A549 (cell line): ENCODE measurements around the gene CARD11.

Experiments used
- CEBPB ChIP-seq, 2 experiments: fragments of >200 bp in 1 of 2; sonication (Bioruptor Twin) in 1 of 2; formaldehyde crosslinking in 1 of 2; IDR thresholded peaks; 2 replicates each; pipeline ENCODE4 v1.6.1; 2012 to 2016
- CTCF ChIP-seq: fragments of >200 bp; sonication (Bioruptor Twin); formaldehyde crosslinking; IDR thresholded peaks from 3 replicates; pipeline ENCODE4 v1.5.1; 2016
- EP300 ChIP-seq, 2 experiments: fragments of >200 bp; sonication (Bioruptor Twin); formaldehyde crosslinking; IDR thresholded peaks; 2 replicates in 1 of 2; 3 replicates in 1 of 2; pipeline ENCODE4 v1.6.1; 2016 to 2017
- FOSL2 ChIP-seq, 2 experiments: fragments of 450-650 bp in 1 of 2; fragments of >200 bp in 1 of 2; sonication (Bioruptor Twin) in 1 of 2; formaldehyde crosslinking; IDR thresholded peaks; 2 replicates each; pipeline versions ENCODE4 v1.5.0 to v1.6.1; 2016 to 2020; ENCODE audit warnings: mild to moderate bottlenecking in 1 of 2, moderate library complexity in 1 of 2
- NFE2L2 ChIP-seq: fragments of 150-350 bp; conservative IDR thresholded peaks from 2 replicates; pipeline ENCODE4 v1.6.1; 2014; ENCODE audit warnings: low read length
- NR3C1 ChIP-seq: fragments of >200 bp; sonication (Bioruptor Twin); formaldehyde crosslinking; IDR thresholded peaks from 3 replicates; pipeline ENCODE4 v1.6.1; 2017
- POLR2A ChIP-seq: IDR thresholded peaks from 2 replicates; pipeline ENCODE4 v1.6.1; 2012; ENCODE audit warnings: mild to moderate bottlenecking, low read length

GRCh38 chr7:2869981-2870380, 173.7 kb downstream of the CARD11 start:
- TF ChIP-seq FOSL2 (IDR thresholded peaks at IDR 0.05), result no peak
- TF ChIP-seq FOSL2 (CRISPR knock-in tag; IDR thresholded peaks at IDR 0.05), result no peak
- TF ChIP-seq CEBPB (IDR thresholded peaks at IDR 0.05), result no peak
- TF ChIP-seq CTCF, result no peak
- TF ChIP-seq NR3C1, result no peak
- no peak for TF ChIP-seq NFE2L2
- TF ChIP-seq POLR2A, result no peak
- TF ChIP-seq EP300 (IDR thresholded peaks at IDR 0.05), result no peak
